Measurements from ENCODE around the gene GMPPB. TPM values are rescaled to one million over a fixed set of nuclear protein-coding genes. Genes with fewer than 3 reads are reported as not detected.

GMPPB gene
- total RNA-seq = 63.4 and 65.8 TPM in 2 replicates

DNA sequence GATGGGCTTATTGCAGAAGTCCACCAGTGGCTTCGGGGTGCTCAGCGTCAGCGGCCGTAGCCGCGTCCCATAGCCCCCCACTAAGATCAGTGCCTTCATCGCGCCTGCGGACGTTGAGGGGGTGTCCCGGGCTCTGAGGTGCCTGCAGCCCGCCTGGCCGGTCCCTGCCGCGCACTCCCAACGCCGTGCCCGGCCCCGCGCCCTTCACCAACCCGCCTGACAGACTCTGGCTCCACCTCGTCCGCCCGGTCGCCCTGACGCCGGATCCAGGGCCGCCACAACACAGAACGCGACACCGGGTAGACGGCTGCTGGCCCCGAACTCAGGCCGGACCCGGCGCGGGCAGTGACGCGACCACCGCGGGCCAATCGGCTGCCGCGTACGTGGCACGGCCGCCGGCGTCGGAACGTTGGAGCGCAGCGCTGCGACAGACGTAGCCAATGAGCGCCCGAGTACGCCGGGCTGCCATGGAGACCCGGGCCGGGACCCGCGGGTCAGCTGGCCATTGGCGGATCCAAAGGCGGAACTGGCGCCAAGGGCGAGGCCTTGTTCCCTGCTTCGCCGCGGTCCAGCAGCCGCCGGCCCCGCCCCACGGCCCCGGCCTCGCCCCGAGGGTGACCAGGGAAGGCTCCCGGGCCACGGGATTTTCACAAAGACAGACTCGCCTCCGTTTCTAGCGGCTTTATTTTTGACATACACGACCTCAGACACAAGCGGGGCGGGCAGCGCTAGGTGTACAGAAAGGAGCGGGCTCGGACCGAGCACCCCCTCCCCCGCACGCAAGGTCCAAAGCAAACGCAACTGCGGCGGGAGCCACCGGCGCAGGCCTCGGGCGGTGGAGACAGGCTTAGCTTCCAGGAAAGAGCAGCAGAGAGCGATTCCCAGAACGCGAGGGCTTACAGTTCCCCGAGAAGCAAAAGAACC lies at the start of gene GMPPB:
Gene GMPPB (minus strand): TSS at position 324 of the 924 bp plus-strand sequence. CDS start 225 bp downstream, at position 99.

DNA sequence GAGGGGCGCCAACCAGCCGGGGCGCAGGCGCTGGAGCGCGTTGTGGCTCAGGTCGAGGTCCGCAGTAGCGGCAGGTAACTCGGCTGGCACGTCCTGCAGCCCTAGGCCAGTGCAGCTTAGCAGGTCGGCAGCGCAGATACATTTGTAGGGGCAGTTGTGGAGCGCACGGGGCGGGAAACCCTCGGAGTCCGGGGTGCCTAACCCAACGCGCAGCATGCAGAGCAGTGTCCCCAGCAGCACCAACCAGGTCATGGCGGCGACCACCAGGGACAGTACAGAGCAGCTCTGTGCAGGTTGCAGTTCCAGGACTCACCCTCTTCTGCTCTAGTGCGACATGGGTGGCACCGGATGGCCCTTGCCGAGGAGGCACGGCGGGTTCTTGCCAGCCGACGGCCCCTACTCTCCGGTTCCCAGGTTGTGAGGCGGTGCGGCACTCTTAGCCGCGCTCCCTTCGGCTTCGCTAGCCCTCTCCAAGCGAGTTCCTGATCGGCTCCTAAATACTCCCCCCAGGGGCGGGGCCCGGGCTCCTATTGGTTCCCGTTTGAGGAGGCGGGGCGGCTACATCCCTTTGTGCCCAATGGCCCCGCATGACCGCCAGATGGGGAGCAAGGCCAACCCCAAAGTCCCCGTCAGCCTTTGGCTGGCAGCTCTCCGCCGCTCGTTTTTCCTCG lies 4.4 kb downstream of the GMPPB start, which contains the start of gene AMIGO3:
Gene AMIGO3 (minus strand): TSS at position 471 of the 671 bp plus-strand sequence. CDS start 219 bp downstream, at position 252.

DNA sequence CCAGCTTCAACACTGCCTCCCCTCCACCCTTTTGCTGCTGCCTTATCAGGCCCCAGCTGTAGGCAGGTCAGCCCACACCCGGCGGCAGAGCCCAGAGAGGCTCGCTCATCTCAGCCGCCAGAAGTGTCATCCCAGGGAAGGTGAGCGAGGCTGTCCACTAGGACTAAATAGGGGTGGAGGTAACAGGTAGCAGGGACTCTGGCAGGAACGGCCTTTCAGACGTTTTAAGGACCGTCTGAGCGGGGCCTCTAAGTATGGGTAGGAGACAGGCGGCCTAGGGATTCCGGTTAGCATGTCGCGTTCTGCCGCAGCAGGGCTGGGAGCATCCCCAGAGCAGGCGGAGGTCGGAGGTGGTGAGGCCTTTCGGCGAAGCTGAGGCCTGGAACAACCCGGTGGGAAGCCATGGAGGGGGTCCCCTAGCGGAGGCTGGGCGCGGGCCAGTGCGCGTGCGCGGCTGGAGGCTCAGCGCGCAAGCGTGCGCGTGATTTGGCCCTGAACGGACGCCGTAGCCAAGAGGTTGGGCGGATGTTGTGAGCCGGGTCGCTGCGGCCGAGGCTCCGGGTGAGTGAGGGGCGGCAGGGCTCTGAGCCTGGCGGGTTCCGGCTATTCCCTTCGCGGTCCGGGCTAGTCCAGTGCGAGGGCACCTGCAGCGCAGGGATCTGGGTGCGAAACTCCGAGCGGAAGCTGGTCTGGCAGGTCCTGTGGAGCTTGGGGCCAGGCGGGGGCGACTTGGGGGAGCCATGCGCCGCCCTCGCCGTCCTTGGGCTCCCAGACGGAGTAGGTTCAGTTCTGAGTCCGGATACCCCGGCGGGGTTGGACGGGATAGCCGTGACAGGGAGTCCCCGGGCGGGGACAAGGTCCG lies 34.5 kb downstream of the GMPPB start, which contains the start of the genes MST1 and RNF123:
Gene MST1 (minus strand): TSS at position 429 of the 862 bp plus-strand sequence. CDS start 783 bp downstream, outside the sequence.
Gene RNF123 (plus strand): TSS at position 512 of the 862 bp plus-strand sequence. CDS start 1,609 bp downstream, outside the sequence.

DNA sequence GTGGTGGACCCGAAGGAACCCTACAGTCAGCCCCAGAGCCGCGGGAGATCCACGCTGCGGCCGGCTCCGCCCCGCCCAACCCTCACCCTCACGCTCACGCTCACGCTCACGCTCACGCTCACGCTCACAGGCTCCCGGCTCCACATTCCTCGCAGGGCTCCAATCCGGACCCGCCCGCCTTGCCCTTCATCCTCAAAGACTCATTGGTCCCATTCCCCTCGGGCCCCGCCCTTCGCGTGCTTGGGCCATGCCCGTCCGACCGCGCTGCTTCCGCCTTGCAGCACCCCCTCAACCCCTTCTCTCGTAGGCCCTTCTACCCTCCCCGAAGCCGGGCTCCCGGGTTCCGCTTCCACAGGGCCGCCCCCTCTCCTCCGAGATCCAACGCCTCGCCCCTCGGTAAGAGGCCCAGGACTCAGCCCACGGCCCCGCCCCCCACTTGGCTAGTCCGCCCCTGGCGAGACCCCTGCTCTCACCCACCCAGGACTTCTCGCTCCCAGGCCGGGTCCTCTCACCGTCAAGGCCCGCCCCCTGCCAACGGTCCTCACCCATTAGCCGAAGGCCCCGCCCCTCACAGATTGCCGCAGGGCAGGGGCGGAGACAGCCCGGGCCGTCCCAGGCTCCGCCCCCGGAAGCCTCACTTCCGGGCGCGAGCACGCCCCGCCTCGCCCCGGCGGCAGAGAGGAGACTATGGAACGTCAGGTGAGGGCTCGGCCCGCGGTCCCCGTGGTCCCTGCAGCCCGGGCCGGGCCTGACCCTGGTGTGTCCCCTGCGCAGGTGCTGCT lies 49.8 kb downstream of the GMPPB start, which contains the start of gene APEH:
Gene APEH (plus strand): TSS at position 637 of the 782 bp plus-strand sequence. CDS start 51 bp downstream, at position 688.

Other genes with a start within 250 kb of the GMPPB start
- gene BSN, start 169.5 kb downstream of the GMPPB start, total RNA-seq = 0.07 and 0.10 TPM in 2 replicates
- gene APEH, start 49.6 kb downstream of the GMPPB start, total RNA-seq = 70.9 and 74.4 TPM in 2 replicates
- 1.1 and 1.3 TPM in 2 replicates for gene MST1, start 34.5 kb downstream of the GMPPB start, total RNA-seq
- 20.1 and 21.2 TPM in 2 replicates for gene RNF123, start 34.4 kb downstream of the GMPPB start, total RNA-seq
- gene AMIGO3, start 4.3 kb downstream of the GMPPB start, total RNA-seq = 1.5 TPM in 1 of 2 replicates, not detected in the other
- gene IP6K1, start 62.6 kb upstream of the GMPPB start, total RNA-seq = 35.8 and 36.9 TPM in 2 replicates
- gene CDHR4, start 75.9 kb upstream of the GMPPB start, total RNA-seq = not detected in 2 replicates
- 12.7 and 17.6 TPM in 2 replicates for gene INKA1, start 79.3 kb upstream of the GMPPB start, total RNA-seq
- gene UBA7, start 90.0 kb upstream of the GMPPB start, total RNA-seq = 36.6 and 46.2 TPM in 2 replicates
- 8.4 and 9.1 TPM in 2 replicates for gene TRAIP, start 132.6 kb upstream of the GMPPB start, total RNA-seq
- not detected in 2 replicates for gene CAMKV, start 146.0 kb upstream of the GMPPB start, total RNA-seq
- 0.79 and 1.7 TPM in 2 replicates for gene MST1R, start 179.9 kb upstream of the GMPPB start, total RNA-seq
- gene MON1A, start 205.9 kb upstream of the GMPPB start, total RNA-seq = 23.2 and 27.2 TPM in 2 replicates
- gene RBM6, start 216.2 kb upstream of the GMPPB start, total RNA-seq = 20.2 and 22.9 TPM in 2 replicates

Measured in mammary microvascular endothelial cell (primary cell).